BLaER1 treated with 17β-estradiol and CSF1 and Interleukin-3, amounts not matched to agents 10 nM and 100 nM (cell line): ENCODE measurements around the gene FOXO6.

Experiments used
- H3K27ac ChIP-seq, 11 experiments: shearing (Covaris generic); formaldehyde crosslinking; 2 replicates each; pipeline ENCODE4 v1.8.1; 2022
- H3K27me3 ChIP-seq, 11 experiments: shearing (Covaris generic); formaldehyde crosslinking; 2 replicates each; pipeline ENCODE4 v1.8.1; 2022
- H3K36me3 ChIP-seq, 11 experiments: shearing (Covaris generic); formaldehyde crosslinking; 2 replicates each; pipeline ENCODE4 v1.8.1; 2022
- H3K4me1 ChIP-seq, 10 experiments: shearing (Covaris generic); formaldehyde crosslinking; 2 replicates each; pipeline ENCODE4 v1.8.1; 2022
- H3K4me2 ChIP-seq, 11 experiments: shearing (Covaris generic); formaldehyde crosslinking; 2 replicates each; pipeline ENCODE4 v1.8.1; 2022
- H3K4me3 ChIP-seq, 10 experiments: shearing (Covaris generic); formaldehyde crosslinking; 2 replicates each; pipeline ENCODE4 v1.8.1; 2022
- H3K9ac ChIP-seq, 11 experiments: shearing (Covaris generic); formaldehyde crosslinking; 2 replicates each; pipeline ENCODE4 v1.8.1; 2022
- H3K9me3 ChIP-seq, 11 experiments: shearing (Covaris generic); formaldehyde crosslinking; replicated peaks in 1 of 11; 2 replicates each; pipeline ENCODE4 v1.8.1; 2022
- H4K20me1 ChIP-seq, 11 experiments: shearing (Covaris generic); formaldehyde crosslinking; 2 replicates each; pipeline ENCODE4 v1.8.1; 2022
- Cebpa-rat ChIP-seq, 11 experiments: shearing (Covaris generic); IDR thresholded peaks; 2 replicates each; pipeline ENCODE4 v1.8.1; 2022

The FOXO6 gene

GRCh38 chr1:41319106-41319755, 42.0 kb upstream of the FOXO6 start:
- Histone ChIP-seq H3K27ac (peak overlapping the region in 9 of 11 experiments; percentile 37 to 78 (median 67); a peak in 17 of 22 replicates), H3K9ac (peak overlapping the region in 9 of 11 experiments; percentile 16 to 69 (median 48); a peak in 14 of 22 replicates), H3K36me3 (no peaks in the 10 kb centered on the region), H3K4me3 (0 out of 20 replicates have a peak overlapping the region, but pooled peaks of 2 of the 10 experiments have one; percentile 2 to 19), H3K4me1 (peaks cover 21 to 58% (median 48%) of the 10 kb centered on the region in 10 experiments), H3K9me3 (no peaks in the 10 kb centered on the region), H4K20me1 (0 out of 22 replicates have a peak, but pooled peaks cover 0 to 5% (median 0%) of the 10 kb centered on the region in 11 experiments), H3K4me2 (peak overlapping the region; percentile 70 to 95 (median 84)), H3K27me3 (no peaks in the 10 kb centered on the region)
- TF ChIP-seq Cebpa-rat (IDR thresholded peaks at IDR 0.05): no peak

- peak overlapping the region in 9 of 11 experiments; percentile 37 to 78 (median 67); a peak in 17 of 22 replicates for H3K27ac ChIP-seq
- no peak for TF ChIP-seq Cebpa-rat (IDR thresholded peaks at IDR 0.05)
- peak overlapping the region in 10 of 11 experiments; percentile 16 to 69 (median 47); a peak in 18 of 22 replicates for H3K9ac ChIP-seq
- no peaks in the 10 kb centered on the region for H3K9me3 ChIP-seq
- 0 out of 22 replicates have a peak, but pooled peaks cover 0 to 5% (median 0%) of the 10 kb centered on the region in 11 experiments for H4K20me1 ChIP-seq
- peak overlapping the region; percentile 70 to 95 (median 84) for H3K4me2 ChIP-seq
- H3K4me3 ChIP-seq: peak overlapping the region in 3 of 10 experiments; percentile 2 to 36 (median 19); a peak in 3 of 20 replicates
- peaks cover 21 to 58% (median 48%) of the 10 kb centered on the region in 10 experiments for H3K4me1 ChIP-seq
- H3K27me3 ChIP-seq: no peaks in the 10 kb centered on the region
- H3K36me3 ChIP-seq: no peaks in the 10 kb centered on the region
Measured at GRCh38 chr1:41319807-41320711, 41.2 kb upstream of the FOXO6 start.

GRCh38 chr1:41320895-41321676, 40.1 kb upstream of the FOXO6 start:
- H3K4me2 ChIP-seq: peak overlapping the region; percentile 70 to 95 (median 84)
- H3K9me3 ChIP-seq: no peaks in the 10 kb centered on the region
- no peak; a peak in 1 of 22 replicates for TF ChIP-seq Cebpa-rat (IDR thresholded peaks at IDR 0.05)
- peaks cover 21 to 58% (median 48%) of the 10 kb centered on the region in 10 experiments for H3K4me1 ChIP-seq
- H3K27me3 ChIP-seq: no peaks in the 10 kb centered on the region
- H3K9ac ChIP-seq: peak overlapping the region in 9 of 11 experiments; percentile 2 to 69 (median 48); a peak in 13 of 22 replicates
- H3K36me3 ChIP-seq: no peaks in the 10 kb centered on the region
- peak overlapping the region in 1 of 10 experiments; percentile 19; a peak in 1 of 20 replicates for H3K4me3 ChIP-seq
- 0 out of 22 replicates have a peak, but pooled peaks cover 0 to 5% (median 0%) of the 10 kb centered on the region in 11 experiments for H4K20me1 ChIP-seq
- peak overlapping the region in 8 of 11 experiments; percentile 46 to 78 (median 67); a peak in 15 of 22 replicates for H3K27ac ChIP-seq

- H3K27ac ChIP-seq: peak overlapping the region in 1 of 11 experiments; percentile 67; a peak in 1 of 22 replicates
- H3K9me3 ChIP-seq: no peaks in the 10 kb centered on the region
- peaks cover 21 to 58% (median 48%) of the 10 kb centered on the region in 10 experiments for H3K4me1 ChIP-seq
- TF ChIP-seq Cebpa-rat (IDR thresholded peaks at IDR 0.05): no peak
- no peak overlapping the region for H3K4me3 ChIP-seq
- H3K4me2 ChIP-seq: peak overlapping the region in 8 of 11 experiments; percentile 80 to 95 (median 90); a peak in 15 of 22 replicates
- H4K20me1 ChIP-seq: 0 out of 22 replicates have a peak, but pooled peaks cover 0 to 5% (median 0%) of the 10 kb centered on the region in 11 experiments
- H3K27me3 ChIP-seq: no peaks in the 10 kb centered on the region
- H3K36me3 ChIP-seq: no peaks in the 10 kb centered on the region
- H3K9ac ChIP-seq: peak overlapping the region in 1 of 11 experiments; percentile 18; a peak in 1 of 22 replicates
Measured at GRCh38 chr1:41322101-41322661, 39.1 kb upstream of the FOXO6 start.

GRCh38 chr1:41322835-41323234, 38.4 kb upstream of the FOXO6 start:
- H4K20me1 ChIP-seq: 0 out of 22 replicates have a peak, but pooled peaks cover 0 to 5% (median 0%) of the 10 kb centered on the region in 11 experiments
- H3K4me3 ChIP-seq: no peak overlapping the region
- no peak for TF ChIP-seq Cebpa-rat (IDR thresholded peaks at IDR 0.05)
- peaks cover 21 to 60% (median 47%) of the 10 kb centered on the region in 10 experiments for H3K4me1 ChIP-seq
- H3K36me3 ChIP-seq: no peaks in the 10 kb centered on the region
- H3K27ac ChIP-seq: no peak overlapping the region
- peak overlapping the region in 1 of 11 experiments; percentile 95; a peak in 2 of 22 replicates for H3K4me2 ChIP-seq
- no peaks in the 10 kb centered on the region for H3K27me3 ChIP-seq
- no peaks in the 10 kb centered on the region for H3K9me3 ChIP-seq
- H3K9ac ChIP-seq: no peak overlapping the region

GRCh38 chr1:41323243-41323642, 38.0 kb upstream of the FOXO6 start:
- peak overlapping the region in 1 of 11 experiments; percentile 95; a peak in 1 of 22 replicates for H3K4me2 ChIP-seq
- H3K9me3 ChIP-seq: no peaks in the 10 kb centered on the region
- H3K36me3 ChIP-seq: no peaks in the 10 kb centered on the region
- TF ChIP-seq Cebpa-rat (IDR thresholded peaks at IDR 0.05): no peak
- H3K27me3 ChIP-seq: no peaks in the 10 kb centered on the region
- no peak overlapping the region for H3K9ac ChIP-seq
- 0 out of 22 replicates have a peak, but pooled peaks cover 0 to 5% (median 0%) of the 10 kb centered on the region in 11 experiments for H4K20me1 ChIP-seq
- H3K27ac ChIP-seq: no peak overlapping the region
- peaks cover 21 to 60% (median 44%) of the 10 kb centered on the region in 10 experiments for H3K4me1 ChIP-seq
- H3K4me3 ChIP-seq: no peak overlapping the region

- no peak for TF ChIP-seq Cebpa-rat (IDR thresholded peaks at IDR 0.05)
- H3K27ac ChIP-seq: no peak overlapping the region
- H3K4me1 ChIP-seq: peaks cover 6 to 44% (median 24%) of the 10 kb centered on the region in 10 experiments
- no peak overlapping the region for H3K4me2 ChIP-seq
- H3K4me3 ChIP-seq: no peak overlapping the region
- H3K9me3 ChIP-seq: no peaks in the 10 kb centered on the region
- H3K36me3 ChIP-seq: no peaks in the 10 kb centered on the region
- 0 out of 22 replicates have a peak, but pooled peaks cover 0 to 5% (median 0%) of the 10 kb centered on the region in 11 experiments for H4K20me1 ChIP-seq
- H3K9ac ChIP-seq: no peak overlapping the region
- H3K27me3 ChIP-seq: no peaks in the 10 kb centered on the region
Measured at GRCh38 chr1:41325801-41326200, 35.4 kb upstream of the FOXO6 start.
